ENCODE data around the gene LMX1B.
"Not testable (repeated sequence)": the region's sequence is repeated elsewhere in the genome, so short reads cannot be mapped to it uniquely, and the experiment has no call there.

Gene LMX1B

GRCh38 chr9:126722252-126722921 lies 108.7 kb downstream of the LMX1B start:
- Mint-ChIP-seq H3K4me1 (peaks cover 41% of the 10 kb centered on the region), H3K36me3 (peaks cover 6% of the 10 kb centered on the region), H3K27ac (peak overlapping the region; percentile 90), H3K4me3 (peak overlapping the region; percentile 75), H3K9me3 (no peaks in the 10 kb centered on the region)
- DNase-seq (ENCODE audit: low spot score in 2 of 2) (peak; percentile 85 to 94), ATAC-seq (peak; percentile 79)

- H3K9me3 Mint-ChIP-seq, result no peaks in the 10 kb centered on the region
- H3K36me3 Mint-ChIP-seq, result peaks cover 6% of the 10 kb centered on the region
- DNase-seq (ENCODE audit: low spot score in 2 of 2), result peak; percentile 40 to 79
- H3K27ac Mint-ChIP-seq, result peak overlapping the region; percentile 93
- ATAC-seq, result peak; percentile 81
- H3K4me1 Mint-ChIP-seq, result peaks cover 41% of the 10 kb centered on the region
- peak overlapping the region; percentile 75 for H3K4me3 Mint-ChIP-seq
Observed at GRCh38 chr9:126722922-126723806, 109.4 kb downstream of the LMX1B start.

GRCh38 chr9:126723807-126724172 lies 110.1 kb downstream of the LMX1B start:
- H3K27ac Mint-ChIP-seq, result peak overlapping the region; percentile 93
- DNase-seq (ENCODE audit: low spot score in 2 of 2) (no peak), ATAC-seq (no peak)
- peak overlapping the region; percentile 75 for H3K4me3 Mint-ChIP-seq
- peaks cover 41% of the 10 kb centered on the region for H3K4me1 Mint-ChIP-seq
- peaks cover 6% of the 10 kb centered on the region for H3K36me3 Mint-ChIP-seq
- no peaks in the 10 kb centered on the region for H3K9me3 Mint-ChIP-seq

GRCh38 chr9:126724226-126724625 lies 110.5 kb downstream of the LMX1B start:
- Mint-ChIP-seq H3K9me3 (no peaks in the 10 kb centered on the region), H3K36me3 (peaks cover 6% of the 10 kb centered on the region), H3K27ac (peak overlapping the region; percentile 93), H3K4me3 (peak overlapping the region; percentile 75), H3K4me1 (peaks cover 41% of the 10 kb centered on the region)
- ATAC-seq, result no peak
- peak in 1 of 2 donors; percentile 49 for DNase-seq (ENCODE audit: low spot score in 2 of 2)

- not testable (repeated sequence) for H3K36me3 Mint-ChIP-seq, H3K9me3 Mint-ChIP-seq, H3K27ac Mint-ChIP-seq, H3K4me3 Mint-ChIP-seq, ATAC-seq
- peak in 1 of 2 donors; percentile 15 for DNase-seq (ENCODE audit: low spot score in 2 of 2)
- H3K4me1 Mint-ChIP-seq, result peaks cover 29% of the 10 kb centered on the region
Observed at GRCh38 chr9:126725485-126725884, 111.8 kb downstream of the LMX1B start.

- DNase-seq (ENCODE audit: low spot score in 2 of 2), result peak in 1 of 2 donors; percentile 26
- H3K27ac Mint-ChIP-seq, H3K4me3 Mint-ChIP-seq, H3K36me3 Mint-ChIP-seq, H3K9me3 Mint-ChIP-seq, ATAC-seq: not testable (repeated sequence)
- H3K4me1 Mint-ChIP-seq, result peaks cover 10% of the 10 kb centered on the region
Observed at GRCh38 chr9:126728210-126728609, 114.5 kb downstream of the LMX1B start.

GRCh38 chr9:126730592-126730991 lies 116.9 kb downstream of the LMX1B start:
- not testable (repeated sequence) for H3K36me3 Mint-ChIP-seq, ATAC-seq, H3K4me1 Mint-ChIP-seq, H3K4me3 Mint-ChIP-seq, H3K9me3 Mint-ChIP-seq, H3K27ac Mint-ChIP-seq
- DNase-seq (ENCODE audit: low spot score in 2 of 2), result peak in 1 of 2 donors; percentile 32

GRCh38 chr9:126733005-126733404 lies 119.3 kb downstream of the LMX1B start:
- no peaks in the 10 kb centered on the region for H3K36me3 Mint-ChIP-seq
- DNase-seq (ENCODE audit: low spot score in 2 of 2) (peak in 1 of 2 donors; percentile 18), ATAC-seq (no peak)
- no peak overlapping the region for H3K4me3 Mint-ChIP-seq
- no peaks in the 10 kb centered on the region for H3K4me1 Mint-ChIP-seq
- peaks cover 13% of the 10 kb centered on the region for H3K9me3 Mint-ChIP-seq
- H3K27ac Mint-ChIP-seq, result no peak overlapping the region

GRCh38 chr9:126734877-126735276 lies 121.1 kb downstream of the LMX1B start:
- Mint-ChIP-seq H3K27ac (no peak overlapping the region), H3K9me3 (peaks cover 13% of the 10 kb centered on the region), H3K36me3 (no peaks in the 10 kb centered on the region), H3K4me1 (no peaks in the 10 kb centered on the region), H3K4me3 (no peak overlapping the region)
- ATAC-seq (no peak), DNase-seq (ENCODE audit: low spot score in 2 of 2) (no peak)

GRCh38 chr9:126735482-126735881 lies 121.8 kb downstream of the LMX1B start:
- ATAC-seq, result no peak

GRCh38 chr9:126738553-126738952 lies 124.8 kb downstream of the LMX1B start:
- peak in 1 of 2 donors; percentile 8 for DNase-seq (ENCODE audit: low spot score in 2 of 2)
- no peak overlapping the region for H3K4me3 Mint-ChIP-seq
- H3K27ac Mint-ChIP-seq, result no peak overlapping the region
- H3K4me1 Mint-ChIP-seq, result no peaks in the 10 kb centered on the region
- no peaks in the 10 kb centered on the region for H3K36me3 Mint-ChIP-seq
- peak; percentile 34 for ATAC-seq
- H3K9me3 Mint-ChIP-seq, result peaks cover 13% of the 10 kb centered on the region

More at GRCh38 chr9:126735482-126735881, 121.8 kb downstream of the LMX1B start:
- no peak for DNase-seq (ENCODE audit: low spot score in 2 of 2)
- Mint-ChIP-seq H3K4me1 (no peaks in the 10 kb centered on the region), H3K36me3 (no peaks in the 10 kb centered on the region), H3K4me3 (no peak overlapping the region), H3K27ac (no peak overlapping the region), H3K9me3 (peaks cover 13% of the 10 kb centered on the region)

- H3K9me3 Mint-ChIP-seq, result no peaks in the 10 kb centered on the region
- H3K4me1 Mint-ChIP-seq, result peaks cover 22% of the 10 kb centered on the region
- no peak overlapping the region for H3K4me3 Mint-ChIP-seq
- ATAC-seq, result no peak
- H3K27ac Mint-ChIP-seq, result no peak overlapping the region
- no peaks in the 10 kb centered on the region for H3K36me3 Mint-ChIP-seq
- DNase-seq (ENCODE audit: low spot score in 2 of 2), result no peak
Observed at GRCh38 chr9:126743041-126743440, 129.3 kb downstream of the LMX1B start.

- Mint-ChIP-seq H3K9me3 (no peaks in the 10 kb centered on the region), H3K36me3 (no peaks in the 10 kb centered on the region), H3K27ac (peak overlapping the region; percentile 11), H3K4me3 (peak overlapping the region; percentile 1), H3K4me1 (peaks cover 27% of the 10 kb centered on the region)
- DNase-seq (ENCODE audit: low spot score in 2 of 2) (no peak), ATAC-seq (peak; percentile 75)
Observed at GRCh38 chr9:126745574-126746411, 132.1 kb downstream of the LMX1B start.
